Neuron (in vitro differentiated cells): ENCODE results near the gene DENND5A.
"Not testable (repeated sequence)": the region's sequence is repeated elsewhere in the genome, so short reads cannot be mapped to it uniquely, and the experiment has no call there.

Source experiments
- H2AFZ ChIP-seq: one replicate; pipeline ENCODE4 v1.6.1; 2013; ENCODE audit warnings: low read depth, mild to moderate bottlenecking, inconsistent platforms, low read length, moderate library complexity
- H3K27me3 ChIP-seq: one replicate; pipeline ENCODE4 v1.6.1; 2013; ENCODE audit warnings: low read length; ENCODE audit not compliant: insufficient read depth
- H3K36me3 ChIP-seq: one replicate; pipeline ENCODE4 v1.6.1; 2013; ENCODE audit warnings: low read length; ENCODE audit not compliant: insufficient read depth
- H3K4me1 ChIP-seq: one replicate; pipeline ENCODE4 v1.6.1; 2013; ENCODE audit warnings: low read length; ENCODE audit not compliant: insufficient read depth
- H3K4me3 ChIP-seq: 2 replicates; pipeline ENCODE4 v1.5.1; 2013; ENCODE audit warnings: mild to moderate bottlenecking, low read length, moderate library complexity
- H3K9me3 ChIP-seq: one replicate; pipeline ENCODE4 v1.6.1; 2013; ENCODE audit warnings: low read length

DENND5A gene

GRCh38 chr11:9170450-9170849 lies 94.7 kb downstream of the DENND5A start:
- Histone ChIP-seq H3K36me3 (peaks cover 59% of the 10 kb centered on the region), H3K27me3 (no peaks in the 10 kb centered on the region), H3K4me1 (no peaks in the 10 kb centered on the region), H3K4me3 (no peak overlapping the region), H2AFZ (no peak overlapping the region), H3K9me3 (no peaks in the 10 kb centered on the region)

- no peaks in the 10 kb centered on the region for H3K27me3 ChIP-seq
- H3K36me3 ChIP-seq: peaks cover 60% of the 10 kb centered on the region
- no peaks in the 10 kb centered on the region for H3K9me3 ChIP-seq
- H3K4me1 ChIP-seq: no peaks in the 10 kb centered on the region
- H2AFZ ChIP-seq: no peak overlapping the region
- no peak overlapping the region for H3K4me3 ChIP-seq
These were observed 95.4 kb downstream of the DENND5A start for GRCh38 chr11:9169595-9170295.

DNA sequence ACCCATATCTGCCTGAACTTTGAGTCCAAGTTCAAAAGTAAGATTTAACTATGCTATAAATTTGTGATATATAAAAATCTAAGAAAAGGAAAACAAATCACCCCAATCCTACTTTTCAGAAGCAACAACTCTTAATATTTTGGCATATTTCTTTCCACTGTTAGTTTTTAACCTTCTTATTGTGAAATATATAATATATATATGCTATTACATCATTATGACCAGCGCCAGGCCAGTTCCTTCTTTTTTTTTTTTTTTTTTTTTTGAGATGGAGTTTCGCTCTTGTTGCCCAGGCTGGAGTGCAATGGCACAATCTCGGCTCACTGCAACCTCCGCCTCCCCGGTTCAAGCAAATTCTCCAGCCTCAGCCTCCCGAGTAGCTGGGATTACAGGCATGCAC lies 103.2 kb downstream of the DENND5A start:
- H3K27me3 ChIP-seq, H2AFZ ChIP-seq: not testable (repeated sequence)
- H3K36me3 ChIP-seq: peaks cover 63% of the 10 kb centered on the region

DNA sequence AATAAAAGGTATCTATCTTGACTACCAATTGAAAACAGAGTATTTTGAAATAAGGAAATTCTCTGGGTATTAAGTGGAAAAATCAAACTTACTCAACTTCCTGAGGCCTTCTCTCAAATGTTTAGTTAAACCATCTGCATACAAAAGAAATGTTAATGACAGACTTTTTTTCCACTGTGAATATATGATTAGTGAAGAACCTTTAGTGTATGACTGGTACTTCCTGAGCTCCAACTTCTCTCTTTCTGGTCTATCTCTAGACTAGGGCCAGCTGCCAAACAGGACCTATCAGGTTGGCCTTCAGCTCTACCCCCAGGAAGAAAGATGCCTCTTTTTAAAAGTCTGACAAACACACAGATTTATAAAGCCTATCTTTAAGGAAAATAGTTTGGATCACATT lies 105.0 kb downstream of the DENND5A start:
- Histone ChIP-seq H2AFZ (no peak overlapping the region), H3K36me3 (peaks cover 66% of the 10 kb centered on the region), H3K4me1 (no peaks in the 10 kb centered on the region), H3K4me3 (no peak overlapping the region), H3K9me3 (no peaks in the 10 kb centered on the region), H3K27me3 (no peaks in the 10 kb centered on the region)

More for the DNA sequence above, 103.2 kb downstream of the DENND5A start:
- H3K4me3 ChIP-seq, H3K4me1 ChIP-seq, H3K9me3 ChIP-seq: not testable (repeated sequence)

- Histone ChIP-seq H3K36me3 (peaks cover 60% of the 10 kb centered on the region), H3K9me3 (no peaks in the 10 kb centered on the region), H3K27me3 (no peaks in the 10 kb centered on the region), H2AFZ (no peak overlapping the region), H3K4me3 (no peak overlapping the region), H3K4me1 (no peaks in the 10 kb centered on the region)
These were observed 106.2 kb downstream of the DENND5A start for GRCh38 chr11:9158898-9159391.

DNA sequence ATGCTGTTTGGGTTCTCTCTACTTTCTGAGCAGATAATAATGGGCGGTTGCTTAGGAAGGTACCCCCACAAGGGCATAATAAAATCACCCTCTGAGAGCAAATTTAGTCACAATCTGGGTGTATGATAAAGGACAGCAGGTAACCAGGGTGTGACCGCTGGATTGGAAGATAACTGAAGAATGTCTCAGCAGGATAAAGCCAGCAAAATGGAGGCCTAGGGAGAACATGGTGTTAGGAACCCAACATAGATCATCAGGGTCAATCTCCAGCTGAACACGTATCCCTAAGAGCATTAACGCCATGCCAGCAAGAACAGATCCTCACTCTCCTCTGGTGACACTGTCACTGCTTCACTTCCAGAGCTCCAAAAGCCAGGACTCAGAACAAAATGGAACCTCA lies 109.2 kb downstream of the DENND5A start:
- no peak overlapping the region for H3K4me3 ChIP-seq
- H3K4me1 ChIP-seq: no peaks in the 10 kb centered on the region
- H3K27me3 ChIP-seq: no peaks in the 10 kb centered on the region
- peaks cover 72% of the 10 kb centered on the region for H3K36me3 ChIP-seq
- H2AFZ ChIP-seq: no peak overlapping the region
- no peaks in the 10 kb centered on the region for H3K9me3 ChIP-seq

- H3K27me3 ChIP-seq: no peaks in the 10 kb centered on the region
- H3K4me1 ChIP-seq: no peaks in the 10 kb centered on the region
- peaks cover 73% of the 10 kb centered on the region for H3K36me3 ChIP-seq
- H3K4me3 ChIP-seq: no peak overlapping the region
- H2AFZ ChIP-seq: no peak overlapping the region
- no peaks in the 10 kb centered on the region for H3K9me3 ChIP-seq
These were observed 111.5 kb downstream of the DENND5A start for GRCh38 chr11:9153651-9154050.

DNA sequence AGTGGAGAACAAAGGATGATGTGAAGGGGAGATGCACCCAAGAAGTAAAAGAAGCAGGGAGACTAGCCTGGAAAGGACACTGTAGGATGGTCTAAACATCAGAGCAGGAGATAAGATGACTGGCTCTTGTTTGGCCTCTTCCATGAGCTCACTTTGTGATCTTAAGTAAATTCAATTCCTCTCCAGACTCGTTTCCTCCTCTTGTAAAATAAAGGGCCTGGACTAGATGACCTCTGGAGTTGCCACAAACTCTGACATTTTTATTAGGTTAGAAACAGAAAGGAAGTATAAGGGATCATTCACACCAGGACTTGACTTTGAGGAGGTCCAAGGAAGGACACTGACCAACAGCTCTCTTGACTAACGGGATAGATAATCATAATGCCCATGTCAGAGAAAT lies 113.5 kb downstream of the DENND5A start:
- no peaks in the 10 kb centered on the region for H3K9me3 ChIP-seq
- H3K36me3 ChIP-seq: peaks cover 76% of the 10 kb centered on the region
- H3K4me3 ChIP-seq: no peak overlapping the region

DNA sequence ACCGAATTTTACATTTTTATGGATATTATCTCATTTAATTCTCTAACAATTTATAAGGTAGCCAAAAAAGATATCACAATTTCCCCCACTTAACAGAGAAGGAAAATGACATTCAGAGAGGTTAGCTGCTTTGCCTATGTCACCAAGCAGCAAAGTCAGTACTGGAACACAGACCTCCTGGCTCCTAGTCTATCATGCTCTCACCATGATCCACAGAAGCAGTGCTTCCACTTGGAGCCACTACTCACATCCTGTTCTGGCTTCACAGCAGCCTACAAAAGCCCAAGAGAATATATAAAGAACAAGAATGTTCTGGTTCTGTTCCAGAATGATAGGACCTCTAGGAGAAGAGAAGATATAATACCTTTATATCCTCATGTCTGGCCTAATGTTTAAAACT lies 114.2 kb downstream of the DENND5A start:
- peaks cover 79% of the 10 kb centered on the region for H3K36me3 ChIP-seq

More for the DNA sequence above, 113.5 kb downstream of the DENND5A start:
- H2AFZ ChIP-seq: no peak overlapping the region
- H3K4me1 ChIP-seq: no peaks in the 10 kb centered on the region
- no peaks in the 10 kb centered on the region for H3K27me3 ChIP-seq

DNA sequence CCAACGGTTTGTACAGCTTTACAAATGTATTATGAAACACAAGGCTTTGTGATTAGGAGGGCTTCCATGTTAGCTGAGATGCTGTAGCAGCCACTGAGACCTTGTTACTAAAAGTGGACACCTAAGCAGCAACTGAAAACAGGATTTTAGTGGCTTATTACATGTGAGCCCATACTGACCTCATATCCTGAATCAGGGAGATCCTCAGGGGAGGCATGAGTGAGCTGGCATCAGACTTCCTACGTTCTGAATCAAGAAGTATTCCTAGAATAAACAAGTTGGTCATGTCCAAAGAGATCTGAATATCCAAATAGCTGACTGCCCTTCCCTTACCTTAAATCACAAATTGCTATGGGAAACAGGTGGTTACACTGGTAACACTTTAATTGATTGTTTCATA lies 114.6 kb downstream of the DENND5A start:
- H3K4me3 ChIP-seq: no peak overlapping the region
- H3K36me3 ChIP-seq: peaks cover 79% of the 10 kb centered on the region
- no peaks in the 10 kb centered on the region for H3K9me3 ChIP-seq

More for the DNA sequence above, 114.2 kb downstream of the DENND5A start:
- Histone ChIP-seq H3K4me3 (no peak overlapping the region), H3K9me3 (no peaks in the 10 kb centered on the region), H3K27me3 (no peaks in the 10 kb centered on the region), H2AFZ (no peak overlapping the region), H3K4me1 (no peaks in the 10 kb centered on the region)

GRCh38 chr11:9148727-9149126 lies 116.4 kb downstream of the DENND5A start:
- Histone ChIP-seq H3K4me3 (no peak overlapping the region), H3K4me1 (no peaks in the 10 kb centered on the region), H3K36me3 (peaks cover 93% of the 10 kb centered on the region), H3K27me3 (no peaks in the 10 kb centered on the region), H2AFZ (no peak overlapping the region), H3K9me3 (no peaks in the 10 kb centered on the region)

More for the DNA sequence above, 114.6 kb downstream of the DENND5A start:
- Histone ChIP-seq H3K4me1 (no peaks in the 10 kb centered on the region), H3K27me3 (no peaks in the 10 kb centered on the region), H2AFZ (no peak overlapping the region)

- H3K4me3 ChIP-seq: no peak overlapping the region
- peaks cover 93% of the 10 kb centered on the region for H3K36me3 ChIP-seq
- H2AFZ ChIP-seq: no peak overlapping the region
- no peaks in the 10 kb centered on the region for H3K27me3 ChIP-seq
- no peaks in the 10 kb centered on the region for H3K9me3 ChIP-seq
- H3K4me1 ChIP-seq: no peaks in the 10 kb centered on the region
These were observed 117.1 kb downstream of the DENND5A start for GRCh38 chr11:9148035-9148434.

GRCh38 chr11:9146477-9146876 lies 118.7 kb downstream of the DENND5A start:
- Histone ChIP-seq H3K27me3 (no peaks in the 10 kb centered on the region), H3K9me3 (no peaks in the 10 kb centered on the region), H2AFZ (no peak overlapping the region), H3K4me1 (no peaks in the 10 kb centered on the region), H3K4me3 (no peak overlapping the region), H3K36me3 (peaks cover 97% of the 10 kb centered on the region)

DNA sequence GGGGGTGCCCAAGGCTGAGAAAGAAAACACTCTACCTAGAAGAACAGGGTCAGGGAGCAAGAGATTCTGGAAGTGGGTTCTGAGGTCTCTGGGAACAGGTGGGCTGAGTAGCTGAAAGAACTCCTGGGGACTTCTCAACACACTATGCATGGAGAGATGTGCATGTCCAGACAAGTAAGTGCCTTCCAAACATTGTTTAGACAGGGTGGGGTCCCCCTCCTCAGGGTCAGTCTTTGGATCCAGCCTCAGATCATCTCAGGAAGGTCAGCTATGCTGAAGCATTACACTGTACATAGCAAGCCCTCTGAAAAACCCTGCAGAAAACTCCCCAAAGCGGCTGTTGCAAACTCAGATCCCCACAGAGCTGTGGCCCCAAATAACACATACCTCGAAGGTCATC lies 119.9 kb downstream of the DENND5A start:
- Histone ChIP-seq H3K4me3 (no peak overlapping the region), H3K4me1 (no peaks in the 10 kb centered on the region), H3K27me3 (no peaks in the 10 kb centered on the region), H2AFZ (no peak overlapping the region), H3K9me3 (no peaks in the 10 kb centered on the region), H3K36me3 (peaks cover 95% of the 10 kb centered on the region)
